T-helper 2 cell treated with Interferon-gamma antibody and Interleukin-4, amounts not matched to agents 5 μg/mL and 100 μg/mL, for 36 hours (primary cell): ENCODE measurements around the gene DYSF.

Experiments
- DNase-seq: peaks from one replicate; pipeline ENCODE4 v3.0.0; 2021; ENCODE audit warnings: low spot score
- H3K27ac Mint-ChIP-seq: one replicate; pipeline ENCODE4 v1.8.0; 2021; ENCODE audit warnings: mild to moderate bottlenecking, mixed read lengths
- H3K27me3 Mint-ChIP-seq: one replicate; pipeline ENCODE4 v1.8.0; 2021; ENCODE audit warnings: low read depth, mixed read lengths
- H3K36me3 Mint-ChIP-seq: one replicate; pipeline ENCODE4 v1.8.0; 2021; ENCODE audit warnings: low read depth, mixed read lengths
- H3K4me1 Mint-ChIP-seq: one replicate; pipeline ENCODE4 v1.8.0; 2021; ENCODE audit warnings: low read depth, mixed read lengths
- H3K4me3 Mint-ChIP-seq: one replicate; pipeline ENCODE4 v1.8.0; 2022; ENCODE audit warnings: mild to moderate bottlenecking, moderate library complexity, mixed read lengths
- H3K9me3 Mint-ChIP-seq: one replicate; pipeline ENCODE4 v1.8.0; 2021; ENCODE audit warnings: mixed read lengths

Gene DYSF

DNA sequence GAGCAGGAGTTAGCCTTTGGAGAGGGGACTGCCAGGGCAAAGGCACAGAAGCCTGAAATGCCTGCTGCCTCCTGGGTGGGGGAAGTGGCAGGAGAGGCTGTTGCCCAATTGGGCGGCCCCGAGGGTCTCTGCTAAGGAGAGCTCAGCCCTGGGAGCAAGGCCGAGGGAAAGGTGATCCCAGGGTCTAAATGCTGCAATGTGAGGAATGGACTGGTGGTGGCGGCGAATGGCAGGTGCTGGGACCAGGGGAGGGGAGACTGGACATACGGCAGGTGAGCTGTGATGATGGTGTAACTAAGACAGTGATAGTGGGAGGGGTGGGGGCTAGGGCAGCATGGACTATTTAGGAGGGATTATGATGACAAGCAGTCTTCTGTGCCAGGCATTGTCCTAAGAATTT, 104.0 kb downstream of the DYSF start:
- Mint-ChIP-seq H3K9me3 (no peaks in the 10 kb centered on the region), H3K4me3 (no peak overlapping the region), H3K4me1 (no peaks in the 10 kb centered on the region), H3K36me3 (no peaks in the 10 kb centered on the region), H3K27me3 (no peaks in the 10 kb centered on the region), H3K27ac (no peak overlapping the region)
- no peak for DNase-seq

DNA sequence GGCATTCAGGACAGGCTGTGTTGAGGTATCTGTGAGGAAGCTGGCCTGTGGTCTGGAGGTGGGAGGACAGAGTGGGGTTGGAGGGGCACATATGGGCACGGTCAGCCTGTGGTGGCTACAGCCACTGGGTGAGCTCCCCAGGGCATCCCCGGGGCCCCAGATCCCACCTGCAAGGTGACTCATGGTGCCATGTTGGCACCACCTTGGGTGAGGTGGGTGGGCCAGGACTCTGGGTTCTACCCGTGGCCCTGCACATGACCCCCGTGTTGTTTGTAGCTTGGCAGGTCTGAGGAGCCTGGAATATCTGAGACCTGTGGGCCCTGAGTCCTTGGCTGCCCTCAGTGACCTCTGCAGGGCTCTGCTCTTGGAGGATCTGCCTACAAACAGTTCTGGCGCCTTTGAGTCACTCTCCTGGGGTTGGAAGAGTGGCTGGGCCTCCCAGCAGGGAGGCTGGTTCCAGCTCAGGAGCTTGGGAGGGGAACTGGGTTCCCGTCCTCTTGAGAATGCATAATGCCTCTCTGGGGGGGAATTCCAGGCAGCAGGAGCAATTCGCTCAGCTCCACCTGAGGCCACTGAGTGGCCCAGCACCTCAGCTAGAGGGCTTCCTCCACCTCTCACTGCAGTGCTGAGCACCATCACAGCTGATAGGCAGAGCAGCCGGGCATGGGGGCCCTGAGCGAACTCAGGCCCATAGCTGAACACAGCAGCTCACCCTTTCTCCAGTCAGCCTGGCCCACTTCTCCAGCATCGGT, 105.1 kb downstream of the DYSF start:
- Mint-ChIP-seq H3K4me1 (no peaks in the 10 kb centered on the region), H3K4me3 (no peak overlapping the region), H3K36me3 (no peaks in the 10 kb centered on the region), H3K9me3 (no peaks in the 10 kb centered on the region), H3K27ac (no peak overlapping the region), H3K27me3 (no peaks in the 10 kb centered on the region)
- DNase-seq: no peak

DNA sequence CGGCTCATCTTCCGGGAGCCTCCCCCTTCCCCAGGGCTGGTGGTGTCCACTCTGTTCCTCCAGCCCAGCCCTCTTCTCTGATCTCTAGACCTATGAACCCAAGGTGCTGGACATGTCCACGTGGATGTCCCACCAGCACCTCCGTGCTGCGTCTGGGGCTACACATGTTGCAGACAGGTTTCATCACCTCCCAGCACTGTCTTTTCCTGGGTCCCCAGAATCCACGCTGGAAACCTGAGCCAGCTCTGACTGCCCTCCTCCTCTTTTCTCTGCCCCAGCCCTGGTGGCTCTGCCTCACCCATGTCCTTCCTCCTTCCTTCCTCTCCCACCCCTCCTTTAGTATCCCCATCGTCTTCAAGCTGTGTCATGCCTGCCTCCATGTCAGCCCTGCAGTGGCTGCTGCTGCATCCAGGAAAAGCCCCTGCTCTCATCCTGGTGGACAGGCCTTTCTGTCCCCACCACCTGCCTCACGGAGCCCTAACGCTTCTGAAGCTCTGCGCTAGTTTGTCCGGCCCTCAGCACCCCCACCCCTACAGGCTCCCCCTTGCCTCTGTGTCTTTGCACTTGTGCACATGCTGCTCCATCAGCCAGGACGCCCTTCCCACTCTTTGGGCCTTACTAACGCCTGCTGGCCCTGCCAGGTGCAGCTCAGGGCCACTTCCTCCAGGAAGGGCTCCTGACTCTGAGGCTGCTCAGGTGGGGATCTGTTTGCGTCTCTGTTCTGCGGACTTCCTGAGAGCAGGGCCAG, 105.9 kb downstream of the DYSF start:
- DNase-seq: no peak
- Mint-ChIP-seq H3K4me1 (no peaks in the 10 kb centered on the region), H3K9me3 (no peaks in the 10 kb centered on the region), H3K27ac (no peak overlapping the region), H3K36me3 (no peaks in the 10 kb centered on the region), H3K27me3 (no peaks in the 10 kb centered on the region), H3K4me3 (no peak overlapping the region)

DNA sequence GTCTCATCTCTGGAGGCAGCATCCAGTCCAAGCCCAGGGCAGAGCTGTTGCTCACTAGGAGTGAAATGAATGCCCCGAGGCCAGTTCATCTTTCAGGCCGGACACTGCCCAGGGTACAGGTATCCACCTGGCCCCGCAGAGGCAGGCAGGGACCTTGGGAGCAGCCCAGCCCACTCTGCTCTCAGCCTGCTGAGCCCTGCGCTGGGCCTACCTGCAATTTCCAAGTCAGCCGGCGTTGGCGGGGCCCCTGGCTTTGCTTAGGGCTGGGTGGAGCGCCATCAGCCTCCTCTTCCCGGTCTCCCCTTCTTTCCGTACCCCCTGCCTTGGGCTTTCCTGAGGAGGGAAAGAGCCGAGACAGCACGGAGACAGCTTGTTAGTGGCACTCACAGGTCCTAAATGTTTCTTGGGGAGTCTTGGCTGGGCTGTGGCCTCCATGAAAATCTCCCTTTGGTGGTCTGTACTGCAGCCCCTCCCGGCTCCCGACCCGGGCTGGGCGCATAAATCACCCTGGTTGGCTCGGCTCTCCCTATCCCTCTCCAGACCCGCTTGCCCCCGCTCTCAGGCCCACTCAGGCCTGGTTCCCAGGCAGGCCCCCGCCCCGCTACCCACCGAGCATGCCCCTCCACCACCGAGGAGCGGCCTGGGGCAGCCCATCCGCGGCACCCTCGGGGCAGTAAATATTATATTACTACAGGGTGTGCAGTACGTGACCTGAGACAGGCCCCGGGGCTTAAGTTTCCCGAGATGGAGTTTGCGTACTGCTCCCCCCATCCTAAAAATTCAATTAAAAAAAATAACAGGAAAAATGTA, 106.7 kb downstream of the DYSF start:
- Mint-ChIP-seq H3K4me3 (no peak overlapping the region), H3K36me3 (no peaks in the 10 kb centered on the region), H3K27me3 (no peaks in the 10 kb centered on the region), H3K27ac (no peak overlapping the region), H3K4me1 (no peaks in the 10 kb centered on the region), H3K9me3 (no peaks in the 10 kb centered on the region)
- no peak for DNase-seq

DNA sequence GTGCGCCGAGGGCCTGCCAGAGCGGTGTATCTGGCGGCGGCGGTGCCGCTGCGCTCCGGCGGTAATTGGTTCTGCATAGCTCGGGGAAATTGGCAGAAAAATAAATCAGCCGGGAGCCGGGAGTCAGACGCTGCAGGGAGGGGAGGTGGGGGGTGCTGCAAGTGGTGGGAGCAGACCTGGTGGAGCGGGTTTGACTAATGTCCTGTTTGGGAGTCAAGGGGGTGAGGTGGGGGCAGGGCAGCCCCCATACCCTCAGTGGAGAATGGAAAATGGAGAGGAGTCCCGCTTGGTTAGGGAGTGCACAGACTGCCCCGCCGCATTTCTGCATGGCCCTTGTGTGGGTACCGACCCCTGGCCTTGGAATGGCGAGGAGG, 107.3 kb downstream of the DYSF start:
- no peak overlapping the region for H3K4me3 Mint-ChIP-seq
- no peak for DNase-seq
- H3K27me3 Mint-ChIP-seq: no peaks in the 10 kb centered on the region
- H3K9me3 Mint-ChIP-seq: no peaks in the 10 kb centered on the region
- no peaks in the 10 kb centered on the region for H3K4me1 Mint-ChIP-seq
- no peak overlapping the region for H3K27ac Mint-ChIP-seq
- H3K36me3 Mint-ChIP-seq: no peaks in the 10 kb centered on the region

DNA sequence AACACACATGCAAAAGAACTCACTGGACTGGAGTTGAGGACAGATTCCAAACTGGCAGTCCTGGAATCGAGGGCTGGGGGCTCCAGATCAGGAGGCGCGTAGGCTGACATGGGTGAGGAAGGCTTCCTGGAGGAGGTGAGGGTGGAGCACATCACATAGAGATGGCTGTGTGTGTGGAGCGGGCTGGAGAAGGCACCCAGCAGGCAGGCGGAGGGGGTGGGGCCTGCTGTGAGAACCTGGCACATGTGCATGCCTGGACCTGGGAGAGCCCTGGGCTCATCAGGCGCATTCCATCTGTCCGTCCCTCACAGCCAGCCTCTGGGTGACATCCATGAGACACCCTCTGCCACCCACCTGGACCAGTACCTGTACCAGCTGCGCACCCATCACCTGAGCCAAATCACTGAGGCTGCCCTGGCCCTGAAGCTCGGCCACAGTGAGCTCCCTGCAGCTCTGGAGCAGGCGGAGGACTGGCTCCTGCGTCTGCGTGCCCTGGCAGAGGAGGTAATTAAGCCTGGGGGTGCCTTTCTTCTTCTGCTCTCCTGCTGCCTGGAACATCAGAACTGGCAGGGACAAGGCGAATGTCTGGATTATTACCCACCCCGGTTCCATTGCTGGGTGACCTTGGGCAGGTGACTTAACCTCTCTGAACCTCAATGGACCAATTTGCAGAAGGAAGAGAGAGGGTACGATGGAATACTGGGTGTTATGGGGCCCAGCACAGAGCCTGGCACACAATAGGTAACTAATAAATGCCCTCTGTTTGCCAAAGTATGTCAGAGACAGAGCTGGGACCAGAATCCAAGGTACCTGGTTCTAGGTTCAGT, 108.3 kb downstream of the DYSF start:
- H3K27ac Mint-ChIP-seq: no peak overlapping the region
- H3K4me1 Mint-ChIP-seq: no peaks in the 10 kb centered on the region
- H3K9me3 Mint-ChIP-seq: no peaks in the 10 kb centered on the region
- H3K4me3 Mint-ChIP-seq: no peak overlapping the region
- H3K27me3 Mint-ChIP-seq: no peaks in the 10 kb centered on the region
- no peaks in the 10 kb centered on the region for H3K36me3 Mint-ChIP-seq
- no peak for DNase-seq

DNA sequence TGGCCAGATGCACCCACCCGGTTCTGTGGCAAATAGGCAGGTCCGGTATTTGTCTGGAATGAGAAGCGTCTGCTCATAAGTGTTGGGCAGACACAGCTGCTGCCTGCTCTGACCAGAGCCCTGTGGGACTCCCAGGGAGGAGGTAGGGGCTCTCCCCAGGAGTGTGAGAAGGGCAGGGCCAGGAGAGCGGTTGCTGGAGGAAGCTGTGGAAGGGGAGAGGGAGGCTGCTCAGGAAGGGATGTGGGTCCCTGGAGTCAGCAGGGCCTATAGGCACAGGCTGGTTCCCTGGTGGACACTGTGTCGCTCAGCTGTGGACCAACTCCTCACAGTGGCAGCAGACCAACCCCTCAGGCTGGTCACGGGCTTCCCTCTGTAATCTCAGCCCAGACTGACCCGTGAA, 109.2 kb downstream of the DYSF start:
- no peak for DNase-seq
- Mint-ChIP-seq H3K4me3 (no peak overlapping the region), H3K9me3 (no peaks in the 10 kb centered on the region)

DNA sequence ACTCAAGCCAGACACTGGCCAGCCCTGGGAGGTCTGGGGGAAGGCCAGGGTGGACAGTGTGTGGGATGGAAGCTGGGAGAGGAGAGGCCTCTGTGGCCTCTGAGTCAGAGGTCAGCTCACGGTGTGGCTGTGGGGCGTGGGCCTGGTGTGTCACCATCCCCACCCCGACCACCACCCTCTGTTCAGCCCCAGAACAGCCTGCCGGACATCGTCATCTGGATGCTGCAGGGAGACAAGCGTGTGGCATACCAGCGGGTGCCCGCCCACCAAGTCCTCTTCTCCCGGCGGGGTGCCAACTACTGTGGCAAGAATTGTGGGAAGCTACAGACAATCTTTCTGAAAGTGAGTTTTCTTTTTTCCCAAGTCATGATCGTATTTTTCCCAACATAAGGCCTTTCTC, 110.5 kb downstream of the DYSF start:
- no peak overlapping the region for H3K27ac Mint-ChIP-seq
- H3K4me3 Mint-ChIP-seq: no peak overlapping the region
- H3K4me1 Mint-ChIP-seq: no peaks in the 10 kb centered on the region
- H3K9me3 Mint-ChIP-seq: no peaks in the 10 kb centered on the region
- H3K36me3 Mint-ChIP-seq: no peaks in the 10 kb centered on the region
- H3K27me3 Mint-ChIP-seq: no peaks in the 10 kb centered on the region
- DNase-seq: no peak

More for the DNA sequence above, 109.2 kb downstream of the DYSF start:
- Mint-ChIP-seq H3K27ac (no peak overlapping the region), H3K27me3 (no peaks in the 10 kb centered on the region), H3K4me1 (no peaks in the 10 kb centered on the region), H3K36me3 (no peaks in the 10 kb centered on the region)

DNA sequence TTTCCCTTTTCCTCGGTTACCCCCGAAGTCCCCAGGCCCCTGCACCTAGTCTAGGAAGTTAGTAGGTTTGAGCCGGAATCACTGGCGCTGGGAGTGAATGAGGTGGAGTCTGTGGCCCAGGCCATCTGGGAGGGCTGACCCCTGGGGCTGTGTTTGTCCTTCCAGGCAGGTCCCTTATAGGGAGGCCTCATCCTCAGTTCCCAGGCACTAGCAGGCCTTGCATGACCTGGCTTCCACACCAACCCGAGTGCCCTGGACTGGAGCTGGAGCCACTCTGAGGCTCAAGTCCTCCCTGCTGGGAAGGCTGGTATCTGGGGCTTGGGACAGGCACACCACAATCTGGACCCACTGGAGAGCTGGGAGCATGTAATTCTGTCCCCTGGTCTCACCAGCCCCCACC, 111.0 kb downstream of the DYSF start:
- no peaks in the 10 kb centered on the region for H3K36me3 Mint-ChIP-seq
- DNase-seq: no peak
- no peak overlapping the region for H3K4me3 Mint-ChIP-seq
- no peaks in the 10 kb centered on the region for H3K27me3 Mint-ChIP-seq
- H3K4me1 Mint-ChIP-seq: no peaks in the 10 kb centered on the region
- H3K9me3 Mint-ChIP-seq: no peaks in the 10 kb centered on the region
- H3K27ac Mint-ChIP-seq: no peak overlapping the region

DNA sequence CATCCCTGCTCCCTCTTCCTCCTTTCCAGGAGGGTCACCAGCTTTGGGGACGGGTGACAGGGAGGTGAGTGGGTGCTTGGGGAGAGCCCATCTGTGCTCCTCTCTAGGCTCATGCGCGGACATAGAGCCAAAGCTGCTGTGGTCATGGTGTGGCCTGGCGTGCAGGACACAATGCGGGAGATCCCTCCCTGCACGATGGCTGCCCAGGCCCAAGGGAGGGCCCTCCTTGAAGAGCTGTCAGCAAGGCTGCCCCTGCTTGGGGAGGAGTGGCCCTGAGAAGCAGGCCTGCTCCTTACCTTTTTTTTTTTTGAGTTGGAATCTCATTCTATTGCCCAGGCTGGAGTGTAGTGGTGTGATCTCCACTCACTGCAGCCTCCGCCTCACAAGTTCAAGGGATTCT, 111.4 kb downstream of the DYSF start:
- Mint-ChIP-seq H3K4me3 (no peak overlapping the region), H3K27me3 (no peaks in the 10 kb centered on the region), H3K27ac (no peak overlapping the region), H3K36me3 (no peaks in the 10 kb centered on the region), H3K4me1 (no peaks in the 10 kb centered on the region), H3K9me3 (no peaks in the 10 kb centered on the region)
- no peak for DNase-seq

DNA sequence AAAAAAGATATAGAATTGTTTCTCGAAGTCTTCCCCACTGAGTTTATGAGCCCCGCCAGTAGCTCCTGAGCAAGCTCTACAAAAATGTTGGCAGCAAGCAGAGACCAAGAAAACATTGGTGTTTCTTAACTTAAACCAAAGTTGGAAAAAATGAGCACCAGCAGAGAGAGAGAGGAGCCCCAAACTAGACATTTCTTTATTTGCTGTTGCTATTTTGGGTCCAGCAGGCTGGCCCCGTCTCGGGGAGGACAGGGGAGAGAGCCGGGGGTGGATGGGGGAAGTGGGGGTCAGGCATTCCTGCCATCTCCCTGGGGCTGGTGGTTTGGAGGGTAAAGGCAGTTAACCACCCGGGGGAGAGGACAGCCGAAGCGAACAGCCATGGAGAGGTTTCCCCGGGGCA, 113.0 kb downstream of the DYSF start:
- H3K36me3 Mint-ChIP-seq: no peaks in the 10 kb centered on the region
- no peaks in the 10 kb centered on the region for H3K27me3 Mint-ChIP-seq
- no peaks in the 10 kb centered on the region for H3K4me1 Mint-ChIP-seq
- H3K27ac Mint-ChIP-seq: no peak overlapping the region
- no peak for DNase-seq
- H3K9me3 Mint-ChIP-seq: no peaks in the 10 kb centered on the region
- H3K4me3 Mint-ChIP-seq: no peak overlapping the region

DNA sequence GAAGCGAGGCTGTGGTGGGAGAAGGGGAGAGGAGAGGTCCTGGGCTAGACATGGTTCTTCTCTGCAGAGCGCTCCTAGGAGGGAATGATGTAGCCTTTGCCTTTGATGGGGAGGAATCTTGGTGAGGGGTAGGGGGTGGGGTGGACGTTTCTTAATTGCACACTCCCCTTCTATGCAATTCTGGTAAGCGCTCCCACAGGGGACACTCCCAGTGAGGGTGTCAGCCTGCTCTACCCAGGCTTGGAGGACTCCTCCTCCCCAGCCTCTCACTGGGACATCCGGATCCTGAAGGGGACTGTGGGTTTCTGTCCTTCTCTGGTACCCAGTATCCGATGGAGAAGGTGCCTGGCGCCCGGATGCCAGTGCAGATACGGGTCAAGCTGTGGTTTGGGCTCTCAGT, 114.3 kb downstream of the DYSF start:
- no peaks in the 10 kb centered on the region for H3K27me3 Mint-ChIP-seq
- no peaks in the 10 kb centered on the region for H3K36me3 Mint-ChIP-seq
- H3K4me1 Mint-ChIP-seq: no peaks in the 10 kb centered on the region
- DNase-seq: no peak
- no peak overlapping the region for H3K4me3 Mint-ChIP-seq
- H3K27ac Mint-ChIP-seq: no peak overlapping the region
- no peaks in the 10 kb centered on the region for H3K9me3 Mint-ChIP-seq

DNA sequence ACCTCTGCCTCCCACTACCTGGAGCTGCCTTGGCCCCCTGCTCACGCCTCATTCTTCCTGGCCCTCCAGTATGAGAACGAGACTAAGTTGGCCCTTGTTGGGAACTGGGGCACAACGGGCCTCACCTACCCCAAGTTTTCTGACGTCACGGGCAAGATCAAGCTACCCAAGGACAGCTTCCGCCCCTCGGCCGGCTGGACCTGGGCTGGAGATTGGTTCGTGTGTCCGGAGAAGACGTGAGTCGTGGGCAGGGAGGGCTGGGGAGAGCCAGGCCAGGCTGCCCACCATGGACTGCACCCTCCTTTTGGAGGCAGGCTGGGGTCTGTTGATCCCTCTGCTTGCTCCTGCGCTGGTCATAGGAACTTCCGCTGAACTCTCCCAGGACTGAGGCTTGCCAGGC, 114.7 kb downstream of the DYSF start:
- Mint-ChIP-seq H3K9me3 (no peaks in the 10 kb centered on the region), H3K4me3 (no peak overlapping the region), H3K27me3 (no peaks in the 10 kb centered on the region), H3K4me1 (no peaks in the 10 kb centered on the region), H3K36me3 (no peaks in the 10 kb centered on the region), H3K27ac (no peak overlapping the region)
- no peak for DNase-seq
